DOHH2 (cell line): ENCODE measurements around the gene HORMAD2.

Experiments used
- CTCF ChIP-seq: fragments of 200-600 bp; sonication (generic); IDR thresholded peaks from one replicate; pipeline ENCODE4 v1.5.1; 2014; ENCODE audit warnings: antibody characterized with exemption, mild to moderate bottlenecking, low read depth, low read length; ENCODE audit not compliant: poor library complexity, severe bottlenecking
- EZH2phosphoT487 ChIP-seq: fragments of 200-600 bp; sonication (generic); IDR thresholded peaks from 2 replicates; pipeline ENCODE4 v1.6.1; 2017; ENCODE audit warnings: borderline replicate concordance, mild to moderate bottlenecking, antibody characterized with exemption, low read length, moderate library complexity, mixed read lengths

- TF ChIP-seq CTCF (no peak), EZH2phosphoT487 (no peak)
These were observed 38.8 kb upstream of the HORMAD2 start for GRCh38 chr22:30041475-30041874.
